Measurements from ENCODE around the gene GUSB. TPM values are rescaled to one million over a fixed set of nuclear protein-coding genes. Genes with fewer than 3 reads are reported as not detected.

GUSB gene
- total RNA-seq, 2 donors from 2014 or later = 18.7 to 23.4 TPM

GRCh38 chr7:65978891-65979582 lies 3.0 kb downstream of the GUSB start:
- peaks cover 10 to 21% of the 10 kb centered on the region in 2 donors for H3K4me1 ChIP-seq (ENCODE audit: control insufficient read depth in 1 of 2, low read depth in 2 of 2)
- TF ChIP-seq CTCF (IDR thresholded peaks at IDR 0.05) = no peak
- H3K27me3 ChIP-seq (replicated peaks; ENCODE audit: insufficient read depth) = no peaks in the 10 kb centered on the region
- ATAC-seq (ENCODE audit: insufficient number of reproducible peaks, low FRiP score, low read depth) = no peak
- no peak for DNase-seq (ENCODE audit: low spot score)
- H3K36me3 ChIP-seq = peaks cover 14% of the 10 kb centered on the region
- no peak overlapping the region for H3K27ac ChIP-seq
- no peak overlapping the region for H3K4me3 ChIP-seq
- no peaks in the 10 kb centered on the region for H3K9me3 ChIP-seq

- Histone ChIP-seq H3K27ac (no peak overlapping the region), H3K27me3 (replicated peaks; ENCODE audit: insufficient read depth) (no peaks in the 10 kb centered on the region), H3K36me3 (peaks cover 33% of the 10 kb centered on the region), H3K4me1 (ENCODE audit: control insufficient read depth in 1 of 2, low read depth in 2 of 2) (peaks cover 10 to 14% of the 10 kb centered on the region in 2 donors), H3K4me3 (no peak overlapping the region), H3K9me3 (no peaks in the 10 kb centered on the region)
- TF ChIP-seq CTCF (IDR thresholded peaks at IDR 0.05) = no peak
- DNase-seq (ENCODE audit: low spot score) = no peak
- no peak for ATAC-seq (ENCODE audit: insufficient number of reproducible peaks, low FRiP score, low read depth)
These were observed 5.3 kb downstream of the GUSB start for GRCh38 chr7:65976659-65977196.

GRCh38 chr7:65975814-65976445 lies 6.1 kb downstream of the GUSB start:
- Histone ChIP-seq H3K4me3 (no peak overlapping the region), H3K9me3 (no peaks in the 10 kb centered on the region), H3K4me1 (ENCODE audit: control insufficient read depth in 1 of 2, low read depth in 2 of 2) (peaks cover 5 to 8% of the 10 kb centered on the region in 2 donors), H3K27me3 (replicated peaks; ENCODE audit: insufficient read depth) (no peaks in the 10 kb centered on the region), H3K36me3 (peaks cover 40% of the 10 kb centered on the region), H3K27ac (no peak overlapping the region)
- DNase-seq (ENCODE audit: low spot score) (no peak), ATAC-seq (ENCODE audit: insufficient number of reproducible peaks, low FRiP score, low read depth) (no peak)
- TF ChIP-seq CTCF (IDR thresholded peaks at IDR 0.05) = no peak

GRCh38 chr7:65974876-65975275 lies 7.1 kb downstream of the GUSB start:
- TF ChIP-seq CTCF (IDR thresholded peaks at IDR 0.05) = no peak
- H3K9me3 ChIP-seq = no peaks in the 10 kb centered on the region
- no peaks in the 10 kb centered on the region for H3K4me1 ChIP-seq (ENCODE audit: control insufficient read depth in 1 of 2, low read depth in 2 of 2)
- no peak for ATAC-seq (ENCODE audit: insufficient number of reproducible peaks, low FRiP score, low read depth)
- no peak for DNase-seq (ENCODE audit: low spot score)
- H3K27me3 ChIP-seq (replicated peaks; ENCODE audit: insufficient read depth) = no peaks in the 10 kb centered on the region
- H3K4me3 ChIP-seq = no peak overlapping the region
- no peak overlapping the region for H3K27ac ChIP-seq
- H3K36me3 ChIP-seq = peaks cover 48% of the 10 kb centered on the region

- H3K36me3 ChIP-seq = peaks cover 54% of the 10 kb centered on the region
- no peaks in the 10 kb centered on the region for H3K27me3 ChIP-seq (replicated peaks; ENCODE audit: insufficient read depth)
- no peak for DNase-seq (ENCODE audit: low spot score)
- ATAC-seq (ENCODE audit: insufficient number of reproducible peaks, low FRiP score, low read depth) = no peak
- H3K27ac ChIP-seq = no peak overlapping the region
- H3K4me3 ChIP-seq = no peak overlapping the region
- TF ChIP-seq CTCF (IDR thresholded peaks at IDR 0.05) = no peak
- no peaks in the 10 kb centered on the region for H3K4me1 ChIP-seq (ENCODE audit: control insufficient read depth in 1 of 2, low read depth in 2 of 2)
- no peaks in the 10 kb centered on the region for H3K9me3 ChIP-seq
These were observed 7.7 kb downstream of the GUSB start for GRCh38 chr7:65974191-65974801.
